Measurements from ENCODE around the gene NEDD8. TPM values are rescaled to one million over a fixed set of nuclear protein-coding genes. Genes with fewer than 3 reads are reported as not detected.
"Not testable (repeated sequence)": the region's sequence is repeated elsewhere in the genome, so short reads cannot be mapped to it uniquely, and the experiment has no call there.

The NEDD8 gene
- total RNA-seq, 2 experiments from 2014 or later: 167 to 172 TPM

GRCh38 chr14:24226473-24226872, 5.7 kb downstream of the NEDD8 start:
- Mint-ChIP-seq H3K4me3 (no peak overlapping the region), H3K36me3 (ENCODE audit: low read depth) (peaks cover 17% of the 10 kb centered on the region), H3K4me1 (ENCODE audit: low read depth) (peaks cover 30% of the 10 kb centered on the region), H3K27me3 (no peaks in the 10 kb centered on the region), H3K9me3 (no peaks in the 10 kb centered on the region), H3K27ac (no peak overlapping the region)
- no peak for ATAC-seq
- CTCF ChIA-PET: interaction anchor here (1.2 to 3.2 kb wide), 5 partner anchors 10 to 81 kb away, joined by 3 to 10 read pairs (median 5); partner anchors contain the start of genes CIDEB, MDP1 and TINF2
- TF ChIP-seq CTCF (IDR thresholded peaks at IDR 0.05): no peak
- intact Hi-C loops (cut with micrococcal nuclease): no loop called here
- no peak for DNase-seq
- POLR2A ChIA-PET: interaction anchor here (0.8 kb wide), 1 partner anchor 17 kb away, joined by 3 read pairs; no protein-coding TSS in a partner anchor

DNA sequence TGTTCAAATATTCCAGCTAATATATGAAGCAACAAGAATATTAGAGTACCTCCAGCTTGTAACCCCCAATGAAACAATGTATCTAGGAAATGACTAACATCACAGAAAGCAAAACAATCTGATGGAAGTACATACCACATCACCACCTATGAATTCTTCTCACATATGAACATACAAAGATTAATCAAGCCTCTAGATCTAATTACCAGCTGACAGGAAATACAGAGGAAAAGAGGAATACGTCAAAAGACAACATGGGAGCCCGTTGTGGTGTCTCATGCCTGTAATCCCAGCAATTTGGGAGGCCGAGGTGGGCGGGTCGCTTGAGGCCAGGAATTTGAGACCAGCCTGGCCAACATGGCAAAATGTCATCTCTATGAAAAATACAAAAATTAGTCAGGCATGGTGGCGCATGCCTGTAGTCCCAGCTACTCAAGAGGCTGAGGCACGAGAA, 7.5 kb downstream of the NEDD8 start:
- H3K27me3 Mint-ChIP-seq: no peaks in the 10 kb centered on the region
- no peak for DNase-seq
- peaks cover 17% of the 10 kb centered on the region for H3K36me3 Mint-ChIP-seq (ENCODE audit: low read depth)
- H3K9me3 Mint-ChIP-seq: no peaks in the 10 kb centered on the region
- ChIA-PET CTCF (interaction anchor here (1.2 to 3.2 kb wide), 3 partner anchors 9 to 27 kb away, joined by 3 to 10 read pairs (median 3); partner anchors contain the start of gene MDP1), POLR2A (interaction anchor here (1.0 to 1.1 kb wide), 3 partner anchors 9 to 34 kb away, joined by 3 read pairs; partner anchors contain the start of gene CHMP4A)
- H3K4me1 Mint-ChIP-seq (ENCODE audit: low read depth): peaks cover 24% of the 10 kb centered on the region
- ATAC-seq: no peak
- TF ChIP-seq CTCF (IDR thresholded peaks at IDR 0.05): no peak
- H3K27ac Mint-ChIP-seq: no peak overlapping the region
- H3K4me3 Mint-ChIP-seq: no peak overlapping the region
- intact Hi-C loops (cut with micrococcal nuclease): no loop called here

GRCh38 chr14:24222987-24223386, 9.2 kb downstream of the NEDD8 start:
- H3K4me1 Mint-ChIP-seq (ENCODE audit: low read depth): peaks cover 22% of the 10 kb centered on the region
- ChIA-PET POLR2A (interaction anchor here (0.6 kb wide), 1 partner anchor 61 kb away, joined by 3 read pairs; no protein-coding TSS in a partner anchor), CTCF (interaction anchor here (0.6 kb wide), 1 partner anchor 110 kb away, joined by 4 read pairs; no protein-coding TSS in a partner anchor)
- intact Hi-C loops (cut with micrococcal nuclease); H3K27me3 Mint-ChIP-seq; H3K9me3 Mint-ChIP-seq; H3K27ac Mint-ChIP-seq; H3K4me3 Mint-ChIP-seq; ATAC-seq; DNase-seq: not testable (repeated sequence)
- peaks cover 11% of the 10 kb centered on the region for H3K36me3 Mint-ChIP-seq (ENCODE audit: low read depth)

DNA sequence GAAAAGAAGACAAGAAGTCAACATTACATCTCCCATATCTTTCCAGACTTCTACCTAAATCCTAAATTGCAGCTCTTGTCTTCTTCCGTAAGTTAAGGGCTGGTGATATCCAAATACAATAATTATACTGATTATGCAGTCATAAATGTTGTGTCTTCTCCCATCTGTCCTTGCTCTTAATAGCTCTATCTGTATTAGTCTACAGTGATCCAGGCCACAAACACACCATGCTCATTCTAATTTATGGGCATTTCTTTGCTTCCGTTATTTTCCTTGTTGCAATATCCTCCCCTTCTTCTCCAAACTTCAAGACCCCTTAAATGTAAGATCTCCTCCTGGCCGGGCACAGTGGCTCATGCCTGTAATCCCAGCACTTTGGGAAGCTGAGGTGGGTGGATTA, 12.6 kb downstream of the NEDD8 start:
- CTCF ChIA-PET: interaction anchor here (0.7 to 2.6 kb wide), 5 partner anchors 9 to 89 kb away, joined by 3 to 12 read pairs (median 6); partner anchors contain the start of genes CIDEB and TINF2

DNA sequence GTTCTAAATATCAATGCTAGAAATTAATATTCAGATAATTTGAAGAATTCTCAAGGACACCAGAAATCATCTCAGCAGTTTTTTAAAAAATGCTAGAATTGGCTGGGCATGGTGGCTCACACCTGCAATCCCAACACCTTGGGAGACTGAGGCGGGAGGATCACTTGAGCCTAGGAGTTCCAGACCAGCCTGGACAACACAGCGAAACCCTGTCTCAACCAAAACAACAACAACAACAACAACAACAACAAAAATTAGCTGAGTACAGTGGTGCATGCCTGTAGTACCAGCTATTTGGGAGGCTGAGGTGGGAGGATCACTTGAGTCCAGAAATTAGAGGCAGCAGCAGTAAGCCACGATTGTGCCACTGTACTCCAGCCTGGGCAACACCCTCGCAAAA, 13.1 kb downstream of the NEDD8 start:
- Mint-ChIP-seq H3K36me3 (ENCODE audit: low read depth) (peaks cover 10% of the 10 kb centered on the region), H3K27me3 (no peaks in the 10 kb centered on the region), H3K4me3 (no peak overlapping the region), H3K27ac (no peak overlapping the region), H3K9me3 (no peaks in the 10 kb centered on the region), H3K4me1 (ENCODE audit: low read depth) (peaks cover 22% of the 10 kb centered on the region)
- TF ChIP-seq CTCF (IDR thresholded peaks at IDR 0.05): no peak
- POLR2A ChIA-PET: interaction anchor here (1.1 to 1.3 kb wide), 2 partner anchors 16 to 58 kb away, joined by 3 read pairs; partner anchors contain the start of gene IRF9
- DNase-seq (no peak), ATAC-seq (no peak)
- CTCF ChIA-PET: interaction anchor here (0.9 to 2.6 kb wide), 3 partner anchors 10 to 89 kb away, joined by 3 to 12 read pairs (median 6); partner anchors contain the start of gene CIDEB
- intact Hi-C loops (cut with micrococcal nuclease): no loop called here

More for the DNA sequence above, 12.6 kb downstream of the NEDD8 start:
- intact Hi-C loops (cut with micrococcal nuclease): no loop called here
- no peaks in the 10 kb centered on the region for H3K27me3 Mint-ChIP-seq
- DNase-seq (no peak), ATAC-seq (no peak)
- no peak overlapping the region for H3K4me3 Mint-ChIP-seq
- no peaks in the 10 kb centered on the region for H3K9me3 Mint-ChIP-seq
- H3K36me3 Mint-ChIP-seq (ENCODE audit: low read depth): peaks cover 9% of the 10 kb centered on the region
- peaks cover 19% of the 10 kb centered on the region for H3K4me1 Mint-ChIP-seq (ENCODE audit: low read depth)
- no peak overlapping the region for H3K27ac Mint-ChIP-seq
- POLR2A ChIA-PET: interaction anchor here (0.7 to 1.3 kb wide), 5 partner anchors 9 to 58 kb away, joined by 3 to 5 read pairs (median 3); partner anchors contain the start of gene IRF9
- no peak for TF ChIP-seq CTCF (IDR thresholded peaks at IDR 0.05)

- ChIA-PET POLR2A (interaction anchor here (1.3 to 1.7 kb wide), 3 partner anchors 10 to 16 kb away, joined by 4 to 11 read pairs (median 5); partner anchors contain the start of gene GMPR2), CTCF (interaction anchor here (1.0 to 2.0 kb wide), 5 partner anchors 8 to 84 kb away, joined by 3 to 21 read pairs (median 8); partner anchors contain the start of genes IRF9 and TINF2)
- intact Hi-C loops (cut with micrococcal nuclease): not testable (repeated sequence)
These were observed 15.3 kb downstream of the NEDD8 start for GRCh38 chr14:24216876-24217275.

More at GRCh38 chr14:24216876-24217275, 15.3 kb downstream of the NEDD8 start:
- DNase-seq, H3K4me3 Mint-ChIP-seq, ATAC-seq, H3K9me3 Mint-ChIP-seq, H3K27me3 Mint-ChIP-seq: not testable (repeated sequence)
- Mint-ChIP-seq H3K27ac (peak overlapping the region; percentile 98), H3K4me1 (ENCODE audit: low read depth) (peaks cover 33% of the 10 kb centered on the region), H3K36me3 (ENCODE audit: low read depth) (peaks cover 26% of the 10 kb centered on the region)

All from activated CD8-positive, alpha-beta T cell treated with anti-CD3 and anti-CD28 coated beads for 36 hours (primary cell).